Bladder microvascular endothelial cell (primary cell): ENCODE results near the gene AAMDC. TPM values are rescaled to one million over a fixed set of nuclear protein-coding genes. Genes with fewer than 3 reads are reported as not detected.

Experiments used
- total RNA-seq: library from RNA; depleted of rRNA; stranded (reverse); fragments of >200 nt; gene quantifications from 2 replicates; pipeline ENCODE4 v1.2.3, GENCODE V29; 2014

The AAMDC gene
- total RNA-seq = 48.3 and 62.5 TPM in 2 replicates

DNA sequence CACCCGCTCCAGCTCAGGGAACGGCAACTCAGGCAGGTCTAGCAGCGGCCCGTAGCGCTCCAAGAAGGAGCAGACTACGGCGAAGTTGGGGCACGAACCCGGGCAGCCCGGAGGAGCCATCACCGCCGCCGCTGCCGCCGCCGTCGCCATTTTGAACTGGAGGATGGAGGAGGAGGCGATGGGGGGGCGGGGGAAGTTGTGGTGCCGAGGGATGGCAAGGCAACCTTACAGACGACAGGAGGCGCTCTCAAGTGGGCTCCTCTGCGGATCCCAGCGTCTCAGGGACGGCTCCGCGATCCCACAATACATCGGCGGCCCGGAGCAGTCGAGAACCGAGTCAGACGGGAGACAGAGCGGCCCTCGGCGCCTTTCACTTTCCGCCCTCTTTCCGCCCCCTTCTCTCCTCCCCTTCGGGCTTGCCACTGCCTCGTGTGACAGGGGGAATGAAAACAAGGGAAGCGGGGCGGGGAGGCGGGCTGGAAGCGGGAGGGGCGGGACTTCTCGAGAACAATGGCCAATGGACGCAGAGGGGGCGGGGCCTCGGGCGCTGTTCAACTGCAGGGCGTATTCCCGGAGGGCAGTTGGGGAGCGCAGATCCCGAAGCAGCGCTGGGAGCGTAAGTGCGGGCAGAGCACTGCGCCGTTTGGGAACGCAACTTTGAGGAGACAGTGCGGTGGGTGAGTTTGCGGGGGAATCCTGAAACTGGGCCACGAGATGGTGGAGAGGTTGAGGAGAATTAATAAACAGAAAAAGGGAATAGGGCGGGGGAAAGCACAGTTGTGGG, at the start of gene AAMDC, which contains the start of gene RSF1:
AAMDC (plus strand) TSS at position 580 of the 784 bp plus-strand sequence. CDS start 21,353 bp downstream, outside the sequence.
RSF1 (minus strand) TSS at position 158 of the 784 bp plus-strand sequence; CDS start at position 150, 8 bp downstream.

Other genes starting within 250 kb of the AAMDC start
- 0.16 and 0.31 TPM in 2 replicates for gene AQP11, start 231.2 kb upstream of the AAMDC start, total RNA-seq
- gene CLNS1A, start 183.3 kb upstream of the AAMDC start, total RNA-seq = 96.0 and 181 TPM in 2 replicates
- gene RSF1, start 422 bp upstream of the AAMDC start, total RNA-seq = 25.3 and 44.7 TPM in 2 replicates
- 17.5 and 36.9 TPM in 2 replicates for gene INTS4, start 173.5 kb downstream of the AAMDC start, total RNA-seq
- 0.25 and 0.32 TPM in 2 replicates for gene KCTD14, start 202.1 kb downstream of the AAMDC start, total RNA-seq
- not detected in 2 replicates for gene THRSP, start 242.7 kb downstream of the AAMDC start, total RNA-seq